Amniotic stem cell (primary cell): Measurements from ENCODE around the gene TERT.
"Not testable (repeated sequence)": the region's sequence is repeated elsewhere in the genome, so short reads cannot be mapped to it uniquely, and the experiment has no call there.

Experiments used
- DNase-seq: peaks from one replicate; lab custom pipeline; 2025; lab: John Stamatoyannopoulos, UW

TERT gene

DNA sequence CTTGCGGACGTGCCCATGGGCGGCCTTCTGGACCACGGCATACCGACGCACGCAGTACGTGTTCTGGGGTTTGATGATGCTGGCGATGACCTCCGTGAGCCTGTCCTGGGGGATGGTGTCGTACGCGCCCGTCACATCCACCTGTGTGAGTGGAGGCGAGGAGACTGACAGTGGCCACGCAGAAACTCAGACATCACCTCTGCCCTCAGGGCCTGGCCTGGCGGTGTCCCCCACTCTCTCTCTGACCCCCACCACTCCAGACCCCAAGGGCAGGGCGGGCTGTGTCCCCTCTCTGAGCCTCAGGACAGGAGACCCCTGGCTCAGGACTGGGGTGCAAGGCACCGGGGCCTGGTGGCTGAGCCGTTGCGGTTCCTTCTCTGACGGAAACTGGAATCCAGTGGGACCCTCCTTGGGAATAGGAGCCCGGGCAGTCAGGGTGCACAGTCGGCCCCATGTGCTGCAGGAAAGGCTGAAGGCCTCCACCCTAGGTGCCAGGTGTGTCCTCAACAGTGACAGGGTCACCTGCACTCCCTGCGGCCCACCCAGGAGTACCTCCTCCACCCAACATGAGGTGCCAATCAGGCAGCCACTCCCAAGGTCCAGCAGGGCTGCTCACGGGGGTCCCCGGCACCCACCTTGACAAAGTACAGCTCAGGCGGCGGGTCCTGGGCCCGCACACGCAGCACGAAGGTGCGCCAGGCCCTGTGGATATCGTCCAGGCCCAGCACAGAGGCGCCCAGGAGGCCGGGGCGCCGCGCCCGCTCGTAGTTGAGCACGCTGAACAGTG, 16.0 kb downstream of the TERT start:
- DNase-seq = no peak

DNA sequence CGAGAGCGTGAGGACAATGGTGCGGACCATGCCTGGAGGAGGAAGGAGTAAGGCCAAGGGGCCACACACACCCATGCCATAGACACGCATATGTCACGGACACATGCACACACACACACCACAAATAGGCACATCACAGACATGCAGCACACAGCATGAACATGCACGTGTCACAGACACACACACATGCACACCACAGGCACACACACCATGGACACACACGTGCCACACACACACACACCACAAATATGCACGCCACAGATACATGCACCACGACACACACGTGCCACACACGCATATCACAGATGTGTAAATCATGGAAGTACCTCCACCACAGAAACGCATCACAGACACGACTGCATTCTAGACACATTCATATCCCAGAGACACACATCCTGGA, 16.7 kb downstream of the TERT start:
- no peak for DNase-seq

DNA sequence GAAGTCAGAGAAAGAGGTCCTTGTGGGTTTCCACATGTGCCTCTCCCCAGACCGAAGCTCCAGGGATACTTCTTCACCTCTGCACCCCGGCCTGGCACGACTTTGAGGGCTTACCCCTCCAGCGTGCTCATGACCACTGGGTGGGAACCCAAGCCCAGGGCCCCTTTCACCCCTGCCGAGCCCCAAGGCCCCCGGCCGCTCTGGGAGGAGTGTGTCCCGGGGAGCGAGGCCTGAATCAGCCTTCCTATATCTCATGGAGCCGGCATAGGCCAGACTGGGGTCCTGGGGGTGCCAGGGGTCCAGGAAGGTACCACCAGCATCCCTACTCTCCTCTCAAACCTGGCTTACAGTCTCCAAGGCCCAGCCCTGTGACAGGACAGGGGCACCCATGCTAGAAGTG, 17.1 kb downstream of the TERT start:
- DNase-seq = no peak

DNA sequence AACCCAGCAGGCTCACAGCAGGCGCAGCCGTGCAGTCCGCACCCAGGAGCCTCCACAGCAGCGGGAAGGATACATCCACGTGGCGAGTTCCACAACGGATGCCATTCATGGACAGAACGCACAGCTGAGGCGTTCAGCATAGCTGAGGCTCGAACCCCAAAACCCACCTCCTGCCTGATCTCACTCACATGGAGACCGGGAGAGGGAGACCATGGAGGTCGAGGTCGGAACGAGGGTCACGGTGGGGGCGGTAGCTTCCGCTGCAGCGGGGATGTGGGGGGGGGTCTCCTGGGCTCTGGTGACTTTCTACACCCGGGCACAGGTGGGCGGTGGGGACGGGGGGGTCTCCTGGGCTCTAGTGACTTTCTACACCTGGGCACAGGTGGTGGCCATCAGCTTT, 17.5 kb downstream of the TERT start:
- DNase-seq = no peak

DNA sequence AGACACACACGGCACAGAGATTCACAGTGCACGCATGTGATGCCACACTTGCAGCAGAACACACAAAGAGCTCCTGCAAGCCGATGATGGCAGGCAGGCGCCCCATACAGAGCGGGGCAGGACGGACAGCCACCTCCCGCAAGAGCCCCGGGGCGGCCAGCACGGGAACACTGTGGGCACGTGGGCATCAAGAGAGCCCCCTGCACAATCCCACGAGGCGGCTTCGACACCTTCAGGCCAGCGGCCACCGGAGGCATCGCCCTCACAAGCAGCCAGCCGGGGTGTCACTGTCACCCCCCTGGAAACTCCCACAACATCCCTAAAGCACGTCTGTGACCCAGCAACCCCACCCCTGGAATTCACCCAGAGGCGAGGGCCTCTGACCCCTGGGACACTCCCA, 17.9 kb downstream of the TERT start:
- DNase-seq = no peak

DNA sequence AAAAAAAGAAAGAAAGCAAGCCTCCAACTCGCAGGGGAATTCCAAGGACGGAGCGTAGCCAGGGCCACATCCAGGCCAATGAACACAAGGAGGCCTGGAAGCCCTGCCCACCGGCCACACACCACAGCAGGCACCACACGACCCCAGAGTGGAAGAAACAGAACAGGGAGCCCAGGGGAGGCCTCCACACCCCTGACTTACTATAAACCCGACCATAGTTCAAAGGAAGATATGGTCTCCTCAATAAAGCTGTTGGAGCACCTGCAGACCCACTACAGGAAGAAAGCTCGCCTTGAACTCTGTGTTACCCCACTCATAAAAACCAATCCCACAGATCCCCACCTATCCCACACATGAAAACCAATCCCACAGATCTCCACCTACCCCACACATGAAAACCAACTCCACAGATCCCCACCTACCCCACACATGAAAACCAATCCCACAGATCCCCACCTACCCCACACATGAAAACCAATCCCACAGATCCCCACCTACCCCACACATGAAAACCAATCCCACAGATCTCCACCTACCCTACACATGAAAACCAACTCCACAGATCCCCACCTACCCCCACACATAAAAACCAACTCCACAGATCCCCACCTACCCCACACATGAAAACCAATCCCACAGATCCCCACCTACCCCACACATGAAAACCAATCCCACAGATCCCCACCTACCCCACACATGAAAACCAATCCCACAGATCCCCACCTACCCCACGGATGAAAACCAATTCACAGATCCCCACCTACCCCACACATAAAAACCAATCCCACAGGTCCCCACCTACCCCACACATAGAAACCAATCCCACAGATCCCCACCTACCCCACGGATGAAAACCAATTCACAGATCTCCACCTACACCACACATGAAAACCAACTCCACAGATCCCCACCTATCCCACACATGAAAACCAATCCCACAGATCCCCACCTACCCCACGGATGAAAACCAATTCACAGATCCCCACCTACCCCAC, 19.2 kb downstream of the TERT start:
- DNase-seq = not testable (repeated sequence)

DNA sequence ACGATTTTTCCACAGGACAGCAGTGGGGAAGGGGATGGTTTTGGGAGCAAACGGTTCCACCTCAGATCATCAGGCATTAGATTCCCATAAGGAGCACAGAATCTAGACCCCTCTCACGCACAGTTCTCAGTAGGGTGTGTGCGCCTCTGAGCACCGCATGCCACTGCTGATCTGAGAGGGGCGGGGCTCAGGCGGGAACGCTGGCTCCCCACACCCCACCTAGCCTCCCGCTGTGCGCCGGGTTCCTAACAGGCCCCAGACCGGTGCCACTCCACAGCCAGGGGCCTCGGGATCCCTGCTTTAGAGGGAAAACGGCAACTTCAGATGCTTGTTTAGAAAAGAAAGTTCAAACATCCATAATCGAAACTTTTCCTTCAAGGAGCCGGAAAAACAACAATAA, 20.4 kb downstream of the TERT start:
- no peak for DNase-seq

DNA sequence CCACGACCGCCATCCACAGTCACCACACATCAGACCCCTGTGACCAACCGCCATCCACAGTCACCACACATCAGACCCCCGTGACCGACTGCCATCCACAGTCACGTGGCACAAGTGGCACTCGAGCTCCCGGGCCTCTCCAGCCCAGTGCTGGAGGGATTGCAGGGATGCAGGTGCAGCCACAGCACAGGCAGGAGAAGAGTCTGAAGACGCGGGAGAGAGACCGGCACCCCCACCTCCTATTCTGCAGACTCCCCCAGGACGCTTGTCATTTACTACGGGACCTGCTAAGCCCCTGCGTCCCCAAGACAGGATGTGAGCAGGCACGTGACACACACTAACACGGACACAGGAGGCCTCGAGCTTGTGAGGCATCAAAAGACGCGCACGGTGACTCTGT, 21.1 kb downstream of the TERT start:
- no peak for DNase-seq

DNA sequence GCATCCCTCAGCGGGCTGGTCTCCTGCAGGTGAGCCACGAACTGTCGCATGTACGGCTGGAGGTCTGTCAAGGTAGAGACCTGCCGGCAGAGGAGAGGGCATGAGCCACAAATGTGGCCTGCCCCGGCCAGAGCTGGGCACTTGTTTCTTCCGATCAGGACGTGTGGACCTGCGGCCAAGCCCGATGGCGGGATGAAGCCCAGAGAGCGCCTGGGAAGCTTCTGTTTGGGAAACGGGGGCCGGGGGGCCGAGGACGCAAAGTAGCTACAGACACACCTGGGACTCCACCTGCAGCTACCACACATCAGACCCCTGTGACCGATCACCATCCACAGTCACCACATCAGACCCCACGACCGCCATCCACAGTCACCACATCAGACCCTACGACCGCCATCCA, 22.7 kb downstream of the TERT start:
- no peak for DNase-seq

DNA sequence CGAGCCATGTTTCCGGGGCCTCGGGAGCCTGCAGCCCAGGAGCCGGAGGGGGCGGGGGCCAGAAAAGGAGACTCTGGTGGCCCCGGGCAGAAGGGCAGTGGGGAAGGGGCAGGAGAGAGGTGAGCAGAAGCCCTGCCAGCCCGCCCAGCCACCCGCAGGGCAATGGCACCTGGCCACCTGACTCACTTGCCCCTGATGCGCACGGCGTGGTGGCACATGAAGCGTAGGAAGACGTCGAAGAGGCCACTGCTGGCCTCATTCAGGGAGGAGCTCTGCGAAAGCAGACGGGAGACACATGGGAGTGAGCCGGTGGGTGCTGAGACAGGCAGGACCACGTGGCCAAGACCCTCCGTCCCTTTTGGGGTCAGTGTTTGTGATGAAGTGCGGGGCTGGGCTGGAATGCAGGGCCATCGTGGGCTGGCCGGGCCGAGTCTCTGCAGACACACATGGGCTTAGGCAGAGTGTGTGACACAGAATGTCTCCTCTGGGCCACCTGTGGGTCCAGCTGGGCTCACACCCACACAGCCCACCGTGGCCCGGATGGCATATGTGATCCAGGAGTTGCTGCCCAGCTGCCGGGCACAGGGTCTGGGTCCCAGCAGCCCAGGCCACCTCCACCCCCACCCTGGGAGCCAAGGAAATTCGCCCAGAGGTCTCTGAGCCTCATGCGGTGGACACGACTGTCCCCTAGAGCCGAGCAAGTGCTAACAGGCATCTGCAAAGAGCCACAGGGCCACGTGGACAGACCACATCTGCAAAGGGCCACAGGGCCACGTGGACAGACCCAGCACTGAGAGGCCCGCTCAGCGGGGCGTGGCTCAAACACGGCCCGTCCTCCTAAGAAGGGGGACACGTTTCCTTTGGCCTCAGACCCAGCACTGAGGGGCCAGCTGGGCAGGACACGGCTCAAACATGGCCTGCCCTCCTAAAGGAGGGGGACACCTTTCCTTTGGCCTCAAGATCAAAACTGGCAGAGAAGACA, 23.6 kb downstream of the TERT start:
- no peak for DNase-seq

DNA sequence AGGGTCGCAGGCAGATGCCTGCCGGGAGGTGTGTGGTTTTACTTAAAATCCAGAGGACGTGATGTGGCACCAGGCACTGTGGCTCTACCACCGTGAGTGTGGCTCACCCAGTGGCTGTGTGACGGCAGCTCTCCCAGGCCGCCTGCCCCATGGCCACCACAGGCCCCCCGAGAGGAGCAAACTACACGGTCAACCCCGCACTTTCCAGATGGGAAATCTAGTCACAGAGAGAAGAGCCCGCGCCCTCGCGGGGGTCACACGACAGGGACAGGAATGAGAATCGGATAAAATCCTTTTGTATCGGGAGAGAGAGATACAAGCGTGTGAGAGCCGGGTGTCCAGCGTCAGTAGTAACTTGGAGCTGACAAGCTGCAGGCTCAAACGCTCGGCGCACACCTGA, 24.4 kb downstream of the TERT start:
- no peak for DNase-seq

DNA sequence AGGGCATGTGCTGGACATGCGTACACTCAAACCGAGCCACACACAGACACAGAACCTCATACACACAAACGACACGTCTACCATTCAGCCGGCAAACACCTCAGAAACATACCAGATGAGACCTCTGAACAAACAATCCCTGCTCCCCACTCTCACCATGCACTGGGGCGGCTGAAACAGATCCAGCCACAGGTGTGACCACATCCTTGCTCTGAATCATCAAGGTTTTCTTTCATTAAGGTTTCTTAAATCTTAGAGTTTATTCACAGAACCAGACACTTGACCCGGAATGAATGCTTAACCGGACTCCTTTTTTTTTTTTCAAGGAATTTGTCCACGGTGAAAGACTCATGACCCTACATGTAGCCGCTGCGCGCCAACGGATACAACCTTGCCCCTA, 26.2 kb downstream of the TERT start:
- no peak for DNase-seq

DNA sequence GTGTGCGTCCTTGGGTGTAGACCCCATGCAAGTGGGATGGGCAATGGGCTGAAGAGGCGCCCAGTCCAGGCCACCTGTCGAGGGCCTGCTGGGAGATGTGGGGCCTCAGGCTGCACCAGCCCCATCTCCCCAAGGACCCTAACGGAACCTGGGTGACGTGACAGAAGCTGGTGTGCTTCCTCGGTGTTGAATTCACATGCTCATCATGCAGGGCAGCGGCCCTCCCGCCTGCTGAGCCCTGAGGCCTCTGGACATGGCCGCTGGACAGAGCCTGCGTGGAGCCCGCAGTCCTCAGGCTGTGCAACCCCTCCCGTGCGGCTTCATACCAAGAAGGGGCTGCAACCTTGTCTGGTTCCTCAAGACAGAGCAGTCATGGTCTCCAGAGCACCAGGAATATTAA, 26.8 kb downstream of the TERT start:
- DNase-seq = no peak

DNA sequence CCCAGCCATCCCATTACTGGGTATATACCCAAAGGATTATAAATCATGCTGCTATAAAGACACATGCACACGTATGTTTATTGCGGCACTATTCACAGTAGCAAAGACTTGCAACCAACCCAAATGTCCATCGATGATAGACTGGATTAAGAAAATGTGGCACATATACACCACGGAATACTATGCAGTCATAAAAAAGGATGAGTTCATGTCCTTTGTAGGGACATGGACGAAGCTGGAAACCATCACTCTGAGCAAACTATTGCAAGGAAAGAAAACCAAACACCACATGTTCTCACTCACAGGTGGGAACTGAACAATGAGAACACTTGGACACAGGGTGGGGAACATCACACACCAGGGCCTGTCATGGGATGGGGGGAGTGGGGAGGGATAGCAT, 27.4 kb downstream of the TERT start:
- not testable (repeated sequence) for DNase-seq

DNA sequence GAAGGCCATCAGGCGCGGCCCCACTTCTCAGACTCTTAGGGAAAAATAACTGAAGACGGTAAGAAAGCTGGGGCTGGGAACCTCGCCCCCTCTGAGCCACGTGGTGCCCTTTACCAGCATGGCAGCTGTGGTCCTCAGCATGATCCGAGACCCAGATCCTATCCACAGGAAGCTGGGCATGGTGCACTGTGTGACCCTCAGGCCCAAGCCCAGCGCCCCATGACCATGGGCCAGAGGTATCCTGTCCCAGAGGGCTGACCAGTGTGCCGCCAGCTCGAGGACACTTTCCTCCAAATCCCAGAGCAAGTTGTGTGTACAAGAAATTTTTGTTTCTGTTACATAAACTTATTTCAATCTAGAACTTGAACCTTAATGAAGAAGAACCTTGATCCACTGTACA, 28.1 kb downstream of the TERT start:
- DNase-seq = no peak

DNA sequence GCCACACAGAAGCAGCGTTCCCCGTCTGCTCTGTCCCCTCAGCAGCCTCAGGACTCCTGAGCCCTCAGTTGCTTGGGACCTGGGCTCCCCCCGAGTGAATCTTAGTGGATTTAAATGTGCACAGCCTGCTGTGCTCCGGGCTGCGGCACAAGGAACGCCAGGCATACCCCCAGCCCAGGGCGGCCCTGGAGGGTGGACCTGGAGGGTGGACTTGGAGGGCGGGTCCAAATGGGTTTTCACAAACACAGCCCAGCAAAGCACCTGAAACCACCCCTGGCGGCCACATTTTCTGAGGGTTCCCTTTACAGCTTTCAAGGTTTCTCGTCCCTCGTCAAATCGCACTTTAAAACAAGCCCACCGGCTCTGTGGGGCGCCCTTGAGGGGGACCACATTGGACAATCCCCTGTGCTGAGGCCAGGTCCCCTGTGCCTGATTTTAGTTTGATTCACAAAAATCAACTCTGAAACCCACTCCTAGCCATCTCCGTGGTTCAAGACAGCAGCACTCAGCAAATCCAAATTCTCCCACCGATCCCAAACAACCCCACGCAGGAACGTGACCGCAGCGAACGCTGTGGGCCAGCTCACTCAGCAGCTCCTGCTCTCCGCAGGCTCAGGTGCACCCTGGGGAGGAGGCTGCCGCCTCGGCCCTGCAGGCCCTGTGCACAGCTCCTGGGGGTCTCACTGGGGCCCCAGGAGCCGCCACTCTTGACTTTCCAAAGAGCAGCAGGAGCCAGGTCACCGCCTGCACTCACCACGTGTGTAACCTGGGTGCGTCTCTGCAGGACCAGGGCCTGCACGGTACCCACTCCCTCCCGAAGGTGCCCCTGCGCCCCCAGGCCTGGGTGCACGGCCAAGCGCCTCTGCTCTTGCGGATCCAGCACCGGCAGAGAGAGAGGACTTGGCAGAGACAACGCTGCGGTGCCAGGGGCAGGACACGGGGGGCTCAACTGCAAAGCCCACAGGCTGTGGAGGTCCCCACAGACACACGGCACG, 29.1 kb downstream of the TERT start:
- no peak for DNase-seq

DNA sequence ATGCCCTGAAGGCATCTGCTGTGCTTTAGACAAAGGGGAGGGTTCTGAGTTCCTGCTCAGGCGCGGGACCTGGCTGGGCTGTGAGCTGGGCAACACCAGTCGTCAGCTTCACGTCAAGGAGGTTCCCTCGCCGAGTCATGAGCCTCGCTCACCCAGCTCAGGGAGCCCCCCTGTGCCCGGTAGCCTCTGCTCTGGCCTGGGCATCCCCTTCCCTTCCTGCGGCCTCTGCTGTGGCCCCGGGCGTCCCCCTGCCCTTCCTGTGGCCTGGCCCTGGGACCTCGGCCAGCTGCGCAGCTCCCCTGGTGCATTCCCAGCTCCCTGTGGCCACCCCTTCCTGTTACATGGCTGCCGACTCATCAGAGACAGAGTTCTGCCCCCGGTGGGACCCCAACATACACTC, 29.8 kb downstream of the TERT start:
- DNase-seq = no peak

DNA sequence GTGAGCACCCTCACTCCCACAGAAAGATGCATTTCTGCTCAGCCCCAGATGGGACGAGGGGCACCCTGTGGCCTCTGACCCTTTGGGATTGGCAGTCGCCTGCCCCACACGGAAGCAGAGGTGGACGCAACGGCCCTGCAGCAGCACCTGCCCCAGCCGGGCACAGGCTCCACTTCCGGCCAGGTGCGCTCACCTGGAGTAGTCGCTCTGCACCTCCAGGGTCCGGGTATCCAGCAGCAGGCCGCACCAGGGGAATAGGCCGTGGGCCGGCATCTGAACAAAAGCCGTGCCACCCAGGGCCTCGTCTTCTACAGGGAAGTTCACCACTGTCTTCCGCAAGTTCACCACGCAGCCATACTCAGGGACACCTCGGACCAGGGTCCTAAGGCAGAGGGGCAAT, 30.7 kb downstream of the TERT start:
- no peak for DNase-seq

DNA sequence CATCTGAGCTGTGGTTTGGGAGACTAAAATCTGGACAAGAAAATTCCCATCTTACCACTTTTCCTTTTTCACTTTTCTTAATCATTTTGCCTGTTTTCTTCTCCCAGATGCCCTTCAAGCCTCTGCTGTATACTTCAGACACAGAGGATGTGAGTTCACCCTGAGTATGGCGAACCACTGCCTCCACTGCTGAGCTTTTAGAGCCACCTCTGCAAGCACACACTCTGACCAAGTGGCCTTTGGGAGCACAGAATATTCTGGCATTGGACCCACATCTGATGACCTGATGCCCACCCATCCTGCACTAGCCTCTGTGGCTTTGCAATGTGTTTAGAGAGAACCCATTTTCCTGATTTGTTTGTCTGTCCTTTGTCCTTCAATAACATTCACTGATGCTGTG, 32.5 kb downstream of the TERT start:
- no peak for DNase-seq

DNA sequence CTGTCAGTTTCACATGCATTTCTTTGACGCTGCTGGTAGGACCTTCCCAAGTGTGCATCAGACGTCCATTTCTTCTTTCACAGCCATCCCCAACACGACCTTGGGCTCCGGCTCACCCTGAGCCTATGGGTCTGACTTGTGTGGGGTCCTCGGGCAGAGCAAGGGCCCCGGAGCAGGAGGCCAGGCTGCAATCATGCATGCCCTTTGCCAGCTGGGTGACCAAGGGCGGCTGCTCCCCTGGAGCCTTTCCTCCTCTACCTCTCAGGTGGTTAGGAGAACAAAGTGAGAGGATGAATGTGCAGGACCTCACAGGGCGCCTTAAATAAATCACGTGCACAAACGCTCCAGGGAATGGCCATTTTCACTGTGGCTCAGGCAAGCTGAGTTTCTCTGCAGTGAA, 33.2 kb downstream of the TERT start:
- no peak for DNase-seq
